NCI-H146 treated with DMSO at 0.1 percent for 48 hours (cell line): Measurements from ENCODE around the gene RAD54L.
"Not testable (repeated sequence)": the region's sequence is repeated elsewhere in the genome, so short reads cannot be mapped to it uniquely, and the experiment has no call there.

Source experiments
- DNase-seq: peaks from one replicate; lab custom pipeline; 2025; ENCODE audit not compliant: unreplicated experiment; lab: John Stamatoyannopoulos, UW

RAD54L gene

DNA sequence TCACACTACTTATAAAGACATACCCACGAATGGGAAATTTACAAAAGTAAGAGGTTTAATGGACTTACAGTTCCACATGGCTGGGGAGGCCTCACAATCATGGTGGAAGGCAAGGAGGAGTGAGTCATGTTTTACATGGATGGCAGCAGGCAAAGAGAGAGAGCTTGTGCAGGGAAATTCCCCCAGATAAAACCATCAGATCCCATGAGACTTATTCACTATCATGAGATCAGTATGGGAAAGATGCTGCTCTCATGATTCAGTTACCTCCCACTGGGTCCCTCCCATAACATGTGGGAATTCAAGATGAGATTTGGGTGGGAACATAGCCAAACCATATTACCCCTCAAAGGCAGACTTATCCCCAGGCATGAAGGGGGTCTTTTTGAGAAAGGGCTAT lies 8.7 kb upstream of the RAD54L start:
- DNase-seq, result not testable (repeated sequence)

DNA sequence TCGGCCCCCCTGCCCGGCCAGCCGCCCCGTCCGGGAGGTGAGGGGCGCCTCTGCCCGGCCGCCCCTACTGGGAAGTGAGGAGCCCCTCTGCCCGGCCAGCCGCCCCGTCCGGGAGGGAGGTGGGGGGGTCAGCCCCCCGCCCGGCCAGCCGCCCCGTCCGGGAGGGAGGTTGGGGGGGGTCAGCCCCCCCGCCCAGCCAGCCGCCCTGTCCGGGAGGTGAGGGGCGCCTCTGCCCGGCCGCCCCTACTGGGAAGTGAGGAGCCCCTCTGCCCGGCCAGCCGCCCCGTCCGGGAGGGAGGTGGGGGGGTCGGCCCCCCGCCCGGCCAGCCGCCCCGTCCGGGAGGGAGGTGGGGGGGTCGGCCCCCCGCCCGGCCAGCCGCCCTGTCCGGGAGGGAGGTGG lies 5.8 kb upstream of the RAD54L start:
- DNase-seq, result not testable (repeated sequence)

DNA sequence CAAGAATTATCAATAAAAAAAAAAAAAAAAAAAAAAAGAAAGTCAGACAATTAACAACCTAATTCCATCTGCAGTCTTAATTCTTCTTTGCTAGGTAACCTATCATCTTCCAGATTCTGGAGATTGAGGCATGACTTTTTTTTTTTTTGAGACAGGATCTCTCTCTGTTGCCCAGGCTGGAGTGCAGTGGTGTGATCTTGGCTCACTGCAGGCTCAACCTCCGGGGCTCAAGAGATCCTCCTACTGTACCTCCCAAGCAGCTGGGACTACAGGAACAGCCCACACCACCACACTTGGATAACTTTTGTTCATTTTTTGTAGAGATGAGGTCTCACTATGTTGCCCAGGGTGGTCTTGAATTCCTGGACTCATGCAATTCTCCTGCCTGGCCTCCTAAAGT lies 4.6 kb upstream of the RAD54L start:
- no peak for DNase-seq

DNA sequence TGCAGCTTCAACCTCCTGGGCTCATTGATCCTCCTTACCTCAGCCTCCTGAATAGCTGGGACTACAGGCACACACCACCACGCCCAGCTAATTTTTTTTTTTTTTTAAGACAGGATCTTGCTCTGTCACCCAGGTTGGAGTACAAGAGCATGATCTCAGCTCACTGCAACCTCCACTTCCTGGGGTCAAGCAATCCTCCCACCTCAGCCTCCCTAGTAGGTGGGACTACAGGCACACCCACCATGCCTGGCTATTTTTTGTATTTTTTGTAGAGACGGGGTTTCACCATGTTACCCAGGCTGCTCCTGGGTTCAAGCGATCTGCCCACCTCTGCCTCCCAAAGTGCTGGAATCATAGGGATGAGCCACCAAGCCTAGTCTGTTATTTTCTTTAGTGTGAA lies 3.7 kb upstream of the RAD54L start:
- not testable (repeated sequence) for DNase-seq

DNA sequence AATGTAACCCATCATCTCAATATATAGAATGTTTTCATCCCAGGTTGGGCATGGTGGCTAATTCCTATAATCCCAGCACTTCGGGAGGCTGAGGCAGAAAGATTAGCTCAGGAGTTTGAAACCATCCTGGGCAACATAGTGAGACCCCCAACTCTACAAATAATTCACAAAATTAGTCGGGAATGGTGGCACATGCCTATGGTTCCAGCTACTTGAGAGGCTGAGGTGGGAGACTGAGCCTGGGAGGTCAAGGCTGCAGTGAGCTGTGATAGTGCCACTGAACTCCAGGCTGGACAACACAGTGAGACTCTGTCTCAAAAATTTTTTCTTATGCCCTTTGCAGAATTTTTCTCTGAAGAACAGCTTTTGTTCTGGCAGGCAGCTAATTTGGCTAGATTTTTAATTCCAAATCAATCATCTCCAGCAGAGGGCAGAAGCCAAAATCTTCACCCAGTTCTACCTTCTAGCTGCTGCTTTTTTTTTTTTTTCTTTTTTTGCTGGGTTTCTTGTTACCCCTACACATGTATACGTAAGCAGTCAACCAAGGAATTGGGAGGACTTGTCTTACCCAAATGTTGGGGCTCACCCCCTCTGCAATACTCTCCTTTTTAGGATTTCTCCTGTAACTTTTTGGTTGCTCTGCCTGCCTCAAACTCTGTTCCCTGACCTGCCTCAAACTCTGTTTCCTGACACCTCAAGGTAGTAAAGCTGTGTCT lies 2.7 kb upstream of the RAD54L start:
- DNase-seq, result no peak

DNA sequence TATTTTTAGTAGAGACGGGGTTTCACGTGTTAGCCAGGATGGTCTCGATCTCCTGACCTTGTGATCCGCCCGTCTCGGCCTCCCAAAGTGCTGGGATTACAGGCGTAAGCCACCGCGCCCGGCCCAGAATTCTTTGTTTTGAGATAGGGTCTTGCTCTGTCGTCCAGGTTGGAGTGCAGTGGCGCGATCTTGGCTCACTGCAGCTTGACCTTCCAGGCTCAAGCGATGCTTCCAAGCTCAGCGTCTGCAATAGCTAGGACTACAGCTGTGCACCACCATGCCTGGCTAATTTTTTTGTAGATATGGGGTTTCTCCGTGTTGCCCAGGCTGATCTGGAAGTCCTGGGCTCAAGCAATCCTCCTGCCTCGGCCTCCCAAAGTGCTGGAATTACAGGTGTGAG lies 1.4 kb upstream of the RAD54L start:
- not testable (repeated sequence) for DNase-seq

DNA sequence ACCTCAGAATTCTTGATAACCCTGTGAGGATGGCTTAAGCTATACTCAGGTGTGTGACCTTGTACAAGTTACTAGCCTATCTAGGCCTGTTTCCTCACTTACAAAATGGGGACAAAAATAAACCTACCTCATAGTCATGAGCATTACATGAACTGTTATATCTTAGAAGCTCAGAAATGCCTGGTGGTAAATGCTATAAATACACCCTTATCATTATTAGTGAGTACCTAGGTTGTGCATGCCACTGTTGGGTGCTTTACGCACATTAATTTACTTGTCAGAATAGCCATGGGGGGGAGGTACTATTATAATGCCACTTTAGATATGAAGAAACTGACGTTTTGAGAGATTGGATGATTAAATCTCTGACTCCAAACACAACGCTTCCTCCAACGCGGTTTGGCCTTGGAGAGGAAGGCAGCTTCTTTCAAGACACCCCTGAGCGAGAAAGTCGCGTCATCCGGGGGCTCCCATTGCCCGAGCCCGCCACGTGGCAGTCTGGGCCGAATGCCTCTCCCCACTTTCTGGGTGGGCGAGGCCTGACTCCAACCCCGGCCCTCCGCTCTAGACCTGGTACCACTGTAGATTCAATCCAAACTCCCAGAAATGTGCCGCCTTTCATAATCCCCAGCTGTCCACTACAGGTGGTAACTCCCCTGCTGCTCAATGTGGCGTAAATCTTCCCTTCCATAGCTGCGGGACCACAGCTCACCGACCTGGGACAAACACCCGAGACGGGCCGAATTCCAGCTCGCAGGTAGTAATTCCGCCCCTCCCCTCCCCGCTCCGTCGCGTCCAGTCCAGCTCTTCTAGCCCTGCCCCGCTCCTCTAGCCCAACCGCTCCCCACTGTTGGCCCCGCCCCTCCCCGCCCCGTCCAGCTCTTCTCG lies 771 bp upstream of the RAD54L start:
- DNase-seq, result peak; percentile 95

DNA sequence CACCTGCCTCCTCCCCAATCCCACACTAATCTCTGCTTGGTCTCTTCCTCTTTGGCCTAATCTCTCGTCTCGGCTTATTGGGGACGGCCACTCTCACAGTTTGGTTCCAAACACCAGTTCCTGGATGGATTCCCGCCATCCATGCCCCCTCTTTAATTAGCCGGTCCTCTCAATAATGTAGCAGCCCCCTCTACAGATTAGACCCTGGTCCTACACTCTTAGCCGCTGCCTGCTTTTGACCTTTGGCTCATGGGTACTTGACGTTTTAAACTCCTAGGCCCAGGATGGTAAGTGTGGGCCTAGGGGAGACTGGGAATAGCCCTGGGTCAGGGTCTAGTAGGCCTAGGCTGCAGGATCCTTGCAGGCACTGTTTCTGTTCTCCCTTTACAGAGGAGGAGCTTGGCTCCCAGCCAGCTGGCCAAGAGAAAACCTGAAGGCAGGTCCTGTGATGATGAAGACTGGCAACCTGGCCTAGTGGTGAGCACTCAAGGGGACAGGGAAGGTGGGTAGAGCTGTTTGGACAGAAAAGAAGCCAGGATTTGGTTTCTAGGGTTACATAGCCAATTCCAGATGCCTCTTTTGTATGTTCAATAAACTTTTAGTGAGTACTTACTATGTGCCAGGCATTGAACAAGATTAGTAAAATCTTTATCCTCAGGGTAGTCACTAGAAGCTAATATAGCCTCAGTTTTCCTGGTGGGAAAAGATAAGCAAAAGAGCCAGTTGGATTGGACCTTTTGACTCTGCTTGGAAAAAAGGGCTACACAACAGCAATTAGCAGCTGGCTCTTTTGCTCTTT lies 758 bp downstream of the RAD54L start:
- DNase-seq, result peak; percentile 0

DNA sequence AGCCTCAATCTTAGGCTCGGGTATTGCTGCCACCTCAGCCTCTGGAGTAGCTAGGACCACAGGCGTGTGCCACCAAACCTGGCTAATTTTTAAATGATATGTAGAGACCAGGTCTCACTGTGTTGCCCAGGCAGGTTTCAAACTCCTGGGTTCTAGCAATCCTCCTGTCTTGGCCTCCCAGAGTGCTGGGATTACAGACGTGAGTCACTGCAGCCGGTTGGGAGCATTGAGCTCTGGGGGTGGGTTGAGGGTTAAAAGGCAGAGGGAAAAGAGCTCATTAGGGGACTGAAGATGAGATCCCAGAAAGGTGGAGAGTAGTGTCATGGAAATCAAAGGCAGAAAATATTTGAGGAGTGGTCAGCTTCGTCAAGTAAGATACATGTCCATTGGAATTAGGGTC lies 7.1 kb downstream of the RAD54L start:
- no peak for DNase-seq

DNA sequence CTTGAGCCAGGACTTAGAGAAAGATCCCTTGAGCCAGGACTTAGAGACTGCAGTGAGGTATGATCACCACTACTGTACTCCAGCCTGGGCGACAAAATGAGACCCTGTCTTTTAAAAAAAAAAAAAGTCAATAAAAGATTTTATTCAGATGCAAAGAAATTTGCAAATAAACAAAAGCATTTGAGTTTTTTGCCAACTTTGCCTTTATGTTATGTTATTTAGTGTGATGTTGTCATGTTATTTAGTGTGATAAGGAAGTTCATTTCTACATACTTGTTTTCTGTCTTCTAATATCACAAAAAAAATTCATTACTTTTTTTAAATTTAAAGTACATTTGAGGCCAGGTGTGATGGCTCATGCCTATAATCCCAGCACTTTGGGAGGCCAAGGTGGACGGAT lies 9.0 kb downstream of the RAD54L start:
- DNase-seq, result no peak

DNA sequence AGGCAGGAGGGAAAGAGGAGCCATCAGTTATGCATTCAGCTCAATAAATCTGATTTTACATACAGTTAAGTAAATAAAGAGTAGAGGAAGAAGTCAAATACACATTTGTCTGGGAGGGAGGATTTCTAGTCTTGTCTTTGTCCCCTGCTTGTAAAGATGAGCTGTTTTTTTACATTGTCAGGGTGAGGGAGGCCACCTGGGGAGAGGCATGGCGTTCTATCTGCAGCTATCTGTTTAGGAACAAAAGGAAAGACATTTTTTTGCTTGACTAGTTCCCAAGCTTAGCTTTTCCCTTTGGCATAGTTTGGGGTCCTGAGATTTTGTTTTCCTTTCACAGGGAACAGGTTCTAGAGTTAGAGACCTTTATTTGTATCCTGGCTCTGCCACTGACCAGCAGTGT lies 14.9 kb downstream of the RAD54L start:
- no peak for DNase-seq

DNA sequence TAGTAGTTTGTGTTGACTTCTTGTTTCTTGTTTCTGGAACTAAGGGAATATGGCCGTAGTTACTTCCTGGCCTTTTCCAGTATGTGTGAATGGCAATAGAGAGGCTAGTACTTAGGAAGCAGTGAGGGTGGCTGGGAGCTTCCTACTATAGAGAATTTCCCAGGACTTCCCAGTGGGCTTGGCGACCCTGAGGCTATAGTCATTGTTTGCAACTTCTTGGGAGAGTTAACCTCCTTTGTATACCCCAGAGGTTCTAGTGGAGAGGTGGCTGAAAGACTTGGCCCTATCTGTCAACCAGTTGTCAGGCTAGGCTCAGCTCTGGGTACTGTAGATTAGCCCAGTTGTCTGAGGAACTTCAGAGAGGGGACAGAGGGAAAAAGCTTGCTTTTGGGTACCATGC lies 15.6 kb downstream of the RAD54L start:
- no peak for DNase-seq

DNA sequence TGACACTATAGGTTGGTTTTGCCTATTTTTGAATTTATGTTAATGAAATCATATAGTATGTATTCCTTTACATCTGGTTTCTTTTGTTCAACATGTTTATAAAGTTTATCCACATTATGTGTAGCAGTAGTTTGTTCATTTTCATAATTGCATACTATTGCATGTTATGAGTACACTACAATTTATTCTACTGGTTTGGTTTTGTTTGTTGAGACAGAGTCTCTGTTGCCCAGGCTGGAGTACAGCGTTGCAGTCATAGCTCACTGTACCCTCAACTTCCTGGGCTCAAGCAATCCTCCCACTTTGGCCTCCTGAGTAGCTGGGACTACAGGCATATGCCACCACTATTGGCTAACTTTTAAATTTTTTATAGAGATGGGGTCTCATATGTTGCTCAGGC lies 21.0 kb downstream of the RAD54L start:
- no peak for DNase-seq

DNA sequence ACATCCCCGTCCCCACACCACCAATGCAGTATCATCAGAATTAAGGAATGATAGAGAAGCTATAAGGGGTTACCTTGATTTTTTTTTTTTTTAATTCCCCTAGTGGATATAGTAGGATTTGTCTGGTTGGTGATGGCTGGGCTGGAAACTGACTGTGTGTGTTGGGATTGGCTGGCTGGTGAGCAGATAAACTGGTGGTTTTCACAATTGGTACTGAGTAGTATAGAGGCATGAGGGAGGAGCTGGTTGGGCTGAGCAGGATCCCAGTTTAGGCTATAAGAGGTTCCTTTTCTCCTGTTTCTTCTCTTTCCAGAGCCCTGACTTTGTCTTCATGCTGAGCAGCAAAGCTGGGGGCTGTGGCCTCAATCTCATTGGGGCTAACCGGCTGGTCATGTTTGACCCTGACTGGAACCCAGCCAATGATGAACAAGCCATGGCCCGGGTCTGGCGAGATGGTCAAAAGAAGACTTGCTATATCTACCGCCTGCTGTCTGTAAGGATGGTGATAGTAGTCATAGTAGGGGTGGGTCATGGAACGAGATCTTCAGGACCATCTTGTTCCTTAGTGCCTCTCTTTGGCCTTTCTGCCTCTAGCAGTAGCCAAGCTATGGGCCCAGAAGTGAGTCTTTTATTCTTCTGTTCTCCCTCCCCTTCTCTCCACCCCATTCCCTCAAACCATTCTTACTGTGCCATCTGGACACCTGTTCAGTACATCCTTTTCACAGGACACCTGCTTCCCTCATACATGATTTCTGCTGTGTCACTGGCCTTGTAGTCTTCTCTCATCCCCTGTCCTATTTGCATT lies 26.9 kb downstream of the RAD54L start:
- DNase-seq, result no peak

DNA sequence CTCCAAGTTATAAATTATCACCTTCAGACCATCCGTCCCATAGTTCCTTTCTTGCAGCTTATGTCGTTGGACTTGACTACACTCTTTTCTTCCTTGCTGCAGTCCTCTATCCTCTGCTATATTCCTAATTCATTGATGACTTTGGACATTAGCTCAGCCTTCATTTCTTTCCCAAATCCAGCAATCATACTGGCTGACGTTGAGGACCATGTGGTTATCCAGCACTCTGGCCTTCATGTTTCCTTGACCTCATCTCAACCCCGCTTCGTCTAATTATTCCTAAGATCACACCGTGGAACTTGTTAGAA lies 27.4 kb downstream of the RAD54L start:
- DNase-seq, result no peak

DNA sequence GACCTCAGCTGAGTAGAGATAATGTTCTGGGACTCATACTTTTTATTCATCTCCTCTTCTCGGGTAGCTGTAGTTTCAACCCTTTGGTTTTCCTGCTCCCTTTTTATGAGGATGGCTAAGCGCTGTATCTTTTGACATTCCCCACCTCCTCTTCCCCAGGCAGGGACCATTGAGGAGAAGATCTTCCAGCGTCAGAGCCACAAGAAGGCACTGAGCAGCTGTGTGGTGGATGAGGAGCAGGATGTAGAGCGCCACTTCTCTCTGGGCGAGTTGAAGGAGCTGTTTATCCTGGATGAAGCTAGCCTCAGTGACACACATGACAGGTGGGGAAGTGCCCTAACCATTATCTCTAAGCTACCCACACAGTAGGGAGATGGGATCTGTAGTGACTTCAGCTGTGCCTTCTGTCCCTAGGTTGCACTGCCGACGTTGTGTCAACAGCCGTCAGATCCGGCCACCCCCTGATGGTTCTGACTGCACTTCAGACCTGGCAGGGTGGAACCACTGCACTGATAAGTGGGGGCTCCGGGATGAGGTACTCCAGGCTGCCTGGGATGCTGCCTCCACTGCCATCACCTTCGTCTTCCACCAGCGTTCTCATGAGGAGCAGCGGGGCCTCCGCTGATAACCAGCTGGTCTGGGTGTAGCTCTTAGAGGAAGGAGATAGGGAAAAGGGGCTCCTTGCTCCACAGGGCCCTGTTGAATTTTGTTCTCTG lies 30.3 kb downstream of the RAD54L start:
- no peak for DNase-seq

DNA sequence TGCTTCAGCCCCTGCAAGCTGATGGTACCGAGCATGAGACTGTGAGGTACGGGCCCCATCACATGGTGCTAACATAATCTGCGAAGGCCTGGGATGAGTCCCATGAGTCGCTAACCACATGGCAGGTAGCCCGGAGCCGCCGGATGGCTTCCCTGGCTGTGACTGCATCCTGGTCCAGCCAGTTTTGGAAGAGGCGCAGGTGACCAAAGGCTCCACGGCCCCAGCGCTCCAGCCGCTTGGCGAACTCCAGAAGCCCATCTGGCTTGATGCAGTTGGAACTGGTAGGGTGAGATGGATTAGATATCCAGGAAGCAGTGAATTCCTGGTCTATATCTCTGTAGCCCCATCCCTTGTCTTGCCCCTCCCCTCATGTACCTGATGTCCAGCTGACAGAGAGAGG lies 31.2 kb downstream of the RAD54L start:
- no peak for DNase-seq

DNA sequence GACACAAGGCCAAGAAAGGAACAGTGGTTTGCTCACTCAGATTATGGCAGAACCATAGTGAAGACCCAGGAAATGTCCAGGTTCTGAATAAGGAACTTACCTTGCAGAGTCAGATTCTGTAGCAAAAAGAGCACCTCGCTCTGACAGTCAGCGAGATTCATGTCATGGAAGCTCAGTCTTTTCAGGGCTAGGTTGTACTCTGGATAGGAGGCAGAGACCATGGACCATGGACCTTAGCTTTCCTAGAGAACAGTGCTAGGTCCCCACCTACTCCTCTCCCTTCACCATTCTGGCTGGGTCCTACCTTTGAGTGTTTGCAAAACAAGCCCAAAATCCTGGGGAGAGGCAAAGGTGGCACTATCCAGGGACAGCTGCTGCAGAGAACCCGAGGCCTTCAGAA lies 32.5 kb downstream of the RAD54L start:
- no peak for DNase-seq

DNA sequence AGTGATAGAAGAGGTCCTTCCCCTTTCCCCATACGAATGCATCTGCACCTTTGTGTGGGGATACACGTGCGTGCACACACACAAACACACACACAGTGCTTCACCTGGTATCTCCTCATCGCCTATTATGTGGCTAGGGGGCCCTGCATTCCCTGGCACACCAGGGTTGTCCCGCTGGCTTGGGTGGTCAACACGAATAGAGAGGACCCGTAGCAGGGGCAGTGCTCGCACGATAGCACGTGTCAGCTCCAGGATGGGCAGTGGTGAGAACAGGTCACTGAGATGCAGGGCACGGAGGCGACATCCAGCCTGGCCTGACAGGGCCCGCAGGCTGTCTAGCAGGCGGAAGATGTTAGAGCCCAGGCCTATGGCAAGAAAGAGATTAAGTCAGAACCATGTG lies 33.5 kb downstream of the RAD54L start:
- no peak for DNase-seq

DNA sequence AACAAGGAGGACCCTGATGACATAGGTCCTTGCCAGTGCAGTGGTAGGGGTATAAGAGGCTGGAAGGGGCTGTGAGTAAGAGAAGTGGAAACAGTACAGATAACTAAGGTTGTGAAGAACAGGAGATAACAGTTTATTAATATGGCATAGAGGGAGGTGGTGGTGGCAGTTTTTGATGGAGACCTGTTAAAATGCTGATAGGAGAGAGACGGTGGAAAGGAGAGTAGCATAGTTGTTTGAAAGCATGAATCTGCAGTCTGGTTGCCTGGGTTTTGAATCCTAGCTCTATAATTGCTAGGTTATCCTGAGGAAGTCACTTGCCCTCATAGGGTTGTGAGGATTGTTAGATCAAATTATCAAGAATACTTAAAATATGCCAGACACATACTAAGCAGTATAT lies 36.5 kb downstream of the RAD54L start:
- DNase-seq, result no peak
